Mononuclear cell (primary cell): Measurements from ENCODE around the gene ARHGAP33. TPM values are rescaled to one million over a fixed set of nuclear protein-coding genes. Genes with fewer than 3 reads are reported as not detected.
A peak's percentile ranks its signal among the peaks of the same experiment; 100 is the strongest.
"Not testable (repeated sequence)": the region's sequence is repeated elsewhere in the genome, so short reads cannot be mapped to it uniquely, and the experiment has no call there.

Experiments
- H3K27me3 ChIP-seq: 2 replicates; pipeline ENCODE4 v1.6.0; 2011; ENCODE audit warnings: low read length, control low read depth; ENCODE audit not compliant: insufficient read depth
- H3K4me1 ChIP-seq: 2 replicates; pipeline ENCODE4 v1.5.1; 2011; ENCODE audit warnings: mild to moderate bottlenecking, low read length, control low read depth; ENCODE audit not compliant: insufficient read depth
- H3K4me3 ChIP-seq: 2 replicates; pipeline ENCODE4 v1.5.1; 2011; ENCODE audit warnings: mild to moderate bottlenecking, low read length, moderate library complexity
- H3K9me3 ChIP-seq: 2 replicates; pipeline ENCODE4 v1.5.1; 2011; ENCODE audit warnings: low read depth, mild to moderate bottlenecking, control low read depth, low read length
- total RNA-seq: library from RNA; depleted of rRNA; stranded (reverse); fragments of >200 nt; gene quantifications from one replicate; pipeline ENCODE4 v1.2.3, GENCODE V29; 2012

The ARHGAP33 gene
- total RNA-seq, 1 donor: 4.1 TPM

DNA sequence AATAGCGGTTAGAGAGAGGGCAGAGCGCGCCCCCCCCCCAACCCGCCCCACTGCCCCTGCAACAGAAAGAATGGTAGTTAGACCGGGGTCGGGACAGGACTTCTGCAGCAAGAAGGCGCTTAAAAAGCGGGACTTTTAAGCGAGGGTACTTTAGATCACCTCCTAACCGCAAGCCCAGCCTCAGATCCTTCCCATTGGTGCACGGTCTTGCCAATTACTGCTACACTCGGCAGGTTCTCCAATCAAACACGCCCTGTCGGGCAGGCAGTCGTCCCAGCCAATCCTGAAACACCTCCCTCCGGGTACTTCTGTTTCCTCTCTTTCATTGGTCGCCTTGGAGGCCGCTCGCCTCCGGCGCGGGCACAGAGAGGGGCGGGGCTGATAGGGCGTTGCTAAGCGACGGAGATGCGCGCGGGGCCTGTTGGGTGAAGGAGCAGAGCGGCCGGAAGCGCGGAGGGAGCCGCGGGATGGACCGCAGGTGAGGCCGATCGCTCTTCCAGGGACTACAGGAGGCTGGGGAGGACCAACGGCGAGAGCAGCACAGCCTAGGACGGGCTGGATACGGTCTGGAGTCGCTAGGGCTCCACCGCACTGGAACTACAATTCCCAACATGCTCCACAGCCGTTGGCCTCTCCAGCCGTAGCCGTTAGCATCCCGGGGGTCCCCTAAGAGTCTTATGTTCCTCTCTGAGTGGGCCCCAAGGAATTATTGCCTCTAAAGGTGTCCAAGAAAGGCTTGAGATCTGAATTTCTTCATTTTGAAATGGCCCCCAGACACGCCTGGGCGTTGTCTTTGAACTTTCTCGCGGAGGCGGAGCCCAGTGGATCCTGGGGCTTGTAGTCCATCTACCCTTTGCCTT lies 17.4 kb upstream of the ARHGAP33 start, which contains the start of gene PROSER3:
Gene PROSER3, plus strand, starts transcription at position 428 of the 860 bp plus-strand sequence. Its CDS starts 40 bp downstream, at position 468.
- Histone ChIP-seq H3K4me1 (peaks cover 34% of the 10 kb centered on the region), H3K9me3 (no peaks in the 10 kb centered on the region), H3K4me3 (peak within 1 kb of the TSS; percentile 93), H3K27me3 (peaks cover 9% of the 10 kb centered on the region)

DNA sequence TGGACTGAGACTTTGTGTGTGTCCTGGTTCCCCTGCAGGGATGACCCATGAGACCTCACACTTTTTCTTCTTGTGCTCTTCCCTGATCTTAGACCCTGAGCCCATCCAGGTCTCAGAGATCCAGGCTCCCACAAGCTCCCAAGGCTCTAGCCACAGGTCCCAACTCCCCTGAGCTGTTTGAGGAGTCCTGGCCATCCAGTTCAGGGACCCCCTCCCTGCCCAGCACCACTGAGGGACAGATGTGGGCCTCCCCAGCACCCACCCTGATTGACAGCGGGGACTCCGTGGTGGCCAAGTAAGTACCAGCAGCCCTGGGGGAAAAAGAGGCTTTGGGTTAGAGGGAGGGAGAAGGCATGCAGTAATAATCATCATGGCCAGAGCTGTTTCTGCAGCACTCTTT lies 15.7 kb upstream of the ARHGAP33 start:
- Histone ChIP-seq H3K27me3 (peaks cover 9% of the 10 kb centered on the region), H3K4me3 (no peak overlapping the region), H3K4me1 (peaks cover 34% of the 10 kb centered on the region), H3K9me3 (no peaks in the 10 kb centered on the region)

DNA sequence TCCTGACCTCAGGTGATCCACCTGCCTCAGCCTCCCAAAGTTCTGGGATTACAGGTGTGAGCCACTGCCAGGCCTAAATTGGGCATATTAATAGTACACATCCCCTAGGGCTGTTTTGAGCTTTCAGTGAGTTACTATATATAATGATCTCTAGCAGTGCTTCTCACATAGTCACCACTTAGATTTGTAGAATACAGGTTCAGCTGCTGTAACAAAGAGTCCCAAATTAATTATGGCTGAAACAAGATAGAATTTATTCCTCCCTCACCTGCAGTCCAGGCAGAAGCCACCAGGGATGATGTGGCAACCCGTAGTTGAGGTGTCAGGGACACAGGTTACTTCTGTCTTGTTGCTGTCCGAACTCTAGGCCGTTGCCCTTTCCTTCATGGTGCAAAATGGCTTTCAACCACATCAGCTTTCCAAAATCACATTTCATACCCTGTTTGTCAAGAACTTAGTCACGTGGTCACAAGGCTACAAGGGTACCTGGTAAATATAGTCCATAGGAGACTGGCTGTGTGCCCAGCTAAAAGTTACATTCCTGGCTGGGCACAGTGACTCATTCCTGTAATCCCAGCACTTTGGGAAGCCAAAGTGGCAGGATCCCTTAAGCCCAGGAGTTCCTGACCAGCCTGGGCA lies 14.5 kb upstream of the ARHGAP33 start:
- Histone ChIP-seq H3K9me3 (no peaks in the 10 kb centered on the region), H3K4me3 (no peak overlapping the region), H3K4me1 (peaks cover 26% of the 10 kb centered on the region), H3K27me3 (peaks cover 9% of the 10 kb centered on the region)

DNA sequence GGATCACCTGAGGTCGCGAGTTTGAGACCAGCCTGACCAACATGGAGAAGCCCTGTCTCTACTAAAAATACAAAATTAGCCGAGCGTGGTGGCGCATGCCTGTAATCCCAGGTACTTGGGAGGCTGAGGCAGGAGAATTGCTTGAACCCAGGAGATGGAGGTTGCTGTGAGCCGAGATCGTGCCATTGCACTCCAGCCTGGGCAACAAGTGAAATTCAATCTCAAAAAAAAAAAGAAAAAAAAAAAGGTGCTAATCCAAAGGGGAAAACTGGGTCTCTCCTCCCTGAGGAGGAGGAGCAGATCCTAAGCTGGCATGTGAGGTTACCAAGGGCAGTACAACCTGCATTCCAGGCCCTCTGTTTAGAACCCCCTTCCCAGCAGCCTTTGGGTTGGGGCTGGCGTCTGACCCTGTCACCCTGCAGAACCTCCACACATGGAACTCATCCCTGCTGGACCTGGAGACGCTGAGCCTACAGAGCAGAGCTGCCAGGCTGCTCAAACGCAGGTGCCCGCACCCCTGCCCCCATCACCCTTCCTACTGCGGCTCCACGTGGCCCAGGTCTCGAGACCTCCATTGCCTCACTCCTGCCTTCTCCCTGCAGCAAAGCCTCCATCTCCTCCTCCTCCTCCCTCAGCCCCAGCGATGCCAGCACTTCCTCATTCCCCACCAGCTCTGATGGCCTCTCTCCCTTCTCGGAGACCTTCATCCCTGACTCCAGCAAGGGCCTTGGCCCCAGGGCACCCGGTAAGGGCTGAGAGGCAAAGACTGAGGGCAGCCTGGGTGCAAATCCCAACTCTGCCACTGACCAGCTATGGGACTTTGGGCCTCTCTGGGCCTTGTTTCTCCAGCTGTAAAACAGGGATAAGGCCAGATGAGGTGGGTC lies 10.7 kb upstream of the ARHGAP33 start:
- H3K9me3 ChIP-seq: no peaks in the 10 kb centered on the region
- H3K4me3 ChIP-seq: no peak overlapping the region
- H3K27me3 ChIP-seq: no peaks in the 10 kb centered on the region
- no peaks in the 10 kb centered on the region for H3K4me1 ChIP-seq

DNA sequence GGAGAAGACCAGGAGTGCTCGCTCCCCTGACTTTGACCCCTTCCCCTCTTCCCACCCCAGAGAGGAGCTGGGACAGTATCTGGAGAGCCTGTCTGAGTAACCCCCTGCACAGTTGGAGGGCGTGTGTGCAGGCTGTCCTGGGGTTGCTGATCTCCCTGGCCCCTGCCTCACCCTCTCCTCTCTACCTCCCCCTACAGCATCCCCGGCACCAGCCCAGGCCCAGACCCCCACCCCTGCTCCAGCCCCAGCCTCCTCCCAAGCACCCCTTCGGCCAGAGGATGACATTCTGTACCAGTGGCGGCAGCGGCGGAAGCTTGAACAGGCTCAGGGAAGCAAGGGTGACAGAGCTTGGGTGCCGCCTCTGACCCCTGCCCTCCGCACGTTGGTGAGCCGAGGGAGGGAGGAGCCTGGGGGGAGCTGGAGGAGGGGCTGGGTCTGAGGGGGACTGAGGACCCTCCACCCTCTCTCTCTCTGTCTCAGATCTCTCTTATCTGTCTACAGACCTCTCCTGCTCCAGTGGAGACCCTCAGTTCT lies 8.7 kb upstream of the ARHGAP33 start:
- no peaks in the 10 kb centered on the region for H3K4me1 ChIP-seq
- no peaks in the 10 kb centered on the region for H3K27me3 ChIP-seq
- no peaks in the 10 kb centered on the region for H3K9me3 ChIP-seq
- H3K4me3 ChIP-seq: no peak overlapping the region

DNA sequence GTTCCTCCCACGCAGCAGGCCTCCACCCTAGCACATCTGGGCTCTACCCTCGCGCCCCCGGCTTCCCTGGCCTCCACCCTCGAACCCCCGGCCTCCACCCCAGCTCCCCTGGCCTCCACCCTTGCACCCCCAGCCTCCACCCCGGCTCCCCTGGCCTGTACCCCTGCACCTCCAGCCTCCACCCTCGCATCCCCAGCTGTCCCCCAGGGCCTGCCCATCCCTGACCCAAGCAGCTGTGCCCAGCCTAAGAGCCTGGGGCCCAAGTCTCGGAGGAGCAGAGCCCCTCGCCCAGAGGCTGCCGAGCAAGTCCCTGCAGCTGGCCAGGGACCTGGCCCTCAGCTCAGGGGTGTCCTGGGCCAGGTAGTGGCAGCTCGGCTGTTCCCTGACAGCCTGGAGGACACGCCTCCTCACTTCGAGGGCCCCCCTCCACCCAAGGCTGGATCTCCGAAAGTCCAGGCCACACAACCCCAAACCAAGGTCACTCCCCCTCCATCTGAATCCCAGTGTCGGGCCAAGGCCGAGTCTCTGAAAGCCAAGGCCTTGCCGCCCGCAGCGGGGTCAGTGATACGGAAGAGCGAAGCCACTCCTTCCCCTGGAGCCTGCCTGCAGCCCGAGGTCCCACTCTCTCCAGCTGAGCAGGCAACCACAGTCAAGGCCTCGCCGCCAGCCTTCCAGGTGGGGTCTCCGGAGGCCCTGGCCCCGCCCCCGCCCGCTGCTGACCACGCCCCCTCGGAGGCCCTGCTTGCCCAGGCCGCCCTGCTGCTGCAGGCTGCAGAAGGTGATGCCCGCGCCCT lies 7.9 kb upstream of the ARHGAP33 start:
- Histone ChIP-seq H3K27me3 (no peaks in the 10 kb centered on the region), H3K4me1 (no peaks in the 10 kb centered on the region), H3K4me3 (no peak overlapping the region), H3K9me3 (no peaks in the 10 kb centered on the region)

DNA sequence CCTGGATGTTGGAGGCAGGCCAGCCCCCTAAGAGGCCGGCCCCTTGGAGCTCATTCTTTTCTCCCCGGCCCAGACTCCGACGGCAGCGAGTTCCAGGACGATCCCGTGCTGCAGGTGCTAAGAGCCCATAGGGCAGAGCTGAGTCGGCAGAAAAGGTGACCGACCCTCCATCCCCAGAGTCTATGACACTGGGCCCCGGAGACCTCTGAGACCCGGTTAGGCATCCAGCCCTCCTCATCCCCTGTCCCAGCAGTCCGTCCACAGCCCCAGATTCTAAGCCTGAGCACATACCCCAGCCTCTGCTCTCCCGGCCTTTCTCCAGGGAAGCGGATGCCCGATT lies 7.3 kb upstream of the ARHGAP33 start:
- Histone ChIP-seq H3K27me3 (no peaks in the 10 kb centered on the region), H3K9me3 (no peaks in the 10 kb centered on the region), H3K4me3 (no peak overlapping the region), H3K4me1 (no peaks in the 10 kb centered on the region)

DNA sequence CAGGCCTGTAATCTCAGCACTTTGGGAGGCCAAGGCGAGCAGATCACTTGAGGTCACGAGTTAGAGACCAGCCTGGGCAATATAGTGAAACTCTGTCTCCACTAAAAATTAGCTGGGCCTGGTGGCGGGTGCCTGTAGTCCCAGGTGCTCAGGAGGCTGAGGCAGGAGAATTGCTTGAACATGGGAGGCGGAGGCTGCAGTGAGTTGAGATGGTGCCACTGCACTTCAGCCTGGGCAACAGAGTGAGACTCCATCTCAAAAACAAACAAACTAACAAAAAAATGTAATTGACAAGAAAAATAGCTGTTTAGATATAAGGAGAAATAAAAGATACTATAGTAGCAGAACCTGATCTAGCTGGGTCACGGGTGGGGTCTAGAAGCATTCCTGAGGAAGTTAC lies 3.0 kb upstream of the ARHGAP33 start:
- not testable (repeated sequence) for H3K4me3 ChIP-seq, H3K27me3 ChIP-seq, H3K9me3 ChIP-seq
- peaks cover 12% of the 10 kb centered on the region for H3K4me1 ChIP-seq

DNA sequence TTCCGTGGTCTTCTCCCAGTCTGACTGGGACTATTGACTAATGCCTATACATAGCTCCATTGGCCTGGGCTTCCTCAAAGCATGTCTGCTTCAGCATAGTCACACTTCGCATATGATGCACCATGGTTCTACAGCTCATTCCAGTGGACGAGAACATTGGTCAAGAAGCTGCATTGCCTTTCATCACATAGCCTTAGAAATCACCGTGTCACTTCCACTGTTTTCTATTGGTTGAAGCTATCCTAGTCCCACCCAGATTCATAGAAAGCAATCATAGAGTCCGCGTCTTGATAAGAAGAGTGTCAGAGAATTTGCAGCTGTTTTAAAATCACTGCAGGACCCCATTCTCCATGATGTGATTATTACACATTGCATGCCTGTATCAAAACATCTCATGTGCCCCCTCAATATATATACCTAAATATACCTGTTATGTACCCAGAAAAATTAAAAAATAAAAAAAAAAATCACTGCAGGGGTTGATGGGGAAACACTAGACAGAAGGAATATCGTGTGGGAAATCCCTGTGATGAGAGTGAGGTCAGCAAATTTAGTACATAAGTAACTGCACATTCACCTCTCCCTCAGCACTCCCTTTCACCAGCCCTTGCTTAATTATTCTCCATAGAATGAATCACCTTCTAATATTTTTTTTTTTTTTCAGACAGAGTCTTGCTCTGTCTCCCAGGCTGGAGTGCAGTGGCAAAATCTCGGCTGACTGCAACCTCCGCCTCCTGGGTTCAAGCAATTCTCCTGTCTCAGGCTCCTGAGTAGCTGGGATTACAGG lies 2.2 kb upstream of the ARHGAP33 start:
- Histone ChIP-seq H3K4me3 (no peak overlapping the region), H3K9me3 (no peaks in the 10 kb centered on the region), H3K4me1 (peaks cover 12% of the 10 kb centered on the region), H3K27me3 (no peaks in the 10 kb centered on the region)

DNA sequence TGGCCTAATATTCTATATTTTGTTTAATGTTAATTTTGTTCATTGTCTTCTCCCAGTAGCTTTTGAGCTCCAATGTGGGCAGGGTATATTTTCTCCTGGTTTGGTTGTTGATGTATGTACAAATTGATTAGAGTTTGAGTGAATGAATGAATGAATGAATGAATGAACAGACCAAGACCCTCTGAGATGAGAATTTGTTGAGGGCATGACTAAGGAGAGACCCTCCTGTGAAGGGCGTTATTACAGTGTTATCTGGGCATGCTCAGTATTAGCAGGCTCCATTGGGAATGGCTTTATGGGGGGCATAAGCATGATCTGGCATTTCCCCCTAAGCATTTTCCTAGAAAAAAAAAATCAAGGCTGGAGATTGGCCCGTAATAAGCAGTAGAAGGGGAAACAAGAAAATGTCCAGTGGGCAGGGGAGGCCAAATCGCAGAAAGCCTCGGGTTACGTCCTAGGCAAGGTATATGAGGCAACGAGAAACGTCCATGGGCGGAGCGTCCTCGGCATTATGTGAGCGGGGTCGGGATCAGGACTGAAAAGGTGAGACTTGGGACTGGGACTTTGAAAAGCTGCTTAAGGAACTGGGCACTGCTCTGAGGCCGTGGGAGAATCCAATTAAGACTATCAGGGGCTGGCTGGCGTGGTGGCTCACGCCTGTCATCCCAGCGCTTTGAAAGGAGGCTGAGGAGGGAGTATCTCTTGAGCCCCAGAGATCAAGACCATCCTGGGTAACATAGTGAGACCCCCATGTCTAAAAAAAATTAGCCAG lies 904 bp upstream of the ARHGAP33 start:
- no peaks in the 10 kb centered on the region for H3K9me3 ChIP-seq
- peak overlapping the region; percentile 52 for H3K4me3 ChIP-seq
- H3K27me3 ChIP-seq: no peaks in the 10 kb centered on the region
- peaks cover 12% of the 10 kb centered on the region for H3K4me1 ChIP-seq

DNA sequence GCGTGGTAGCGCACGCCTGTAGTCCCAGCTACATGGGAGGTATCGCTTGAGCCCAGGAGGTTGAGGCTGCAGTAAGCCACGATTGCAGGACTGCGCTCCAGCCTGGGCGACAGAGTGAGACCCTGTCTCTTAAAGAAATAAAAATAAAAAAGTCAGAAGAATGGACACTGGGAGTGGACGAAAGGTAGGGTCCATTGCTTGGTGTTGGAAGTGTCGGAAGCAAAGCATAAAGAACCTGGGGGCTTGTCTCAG lies 392 bp upstream of the ARHGAP33 start:
- Histone ChIP-seq H3K9me3 (no peaks in the 10 kb centered on the region), H3K27me3 (no peaks in the 10 kb centered on the region), H3K4me1 (peaks cover 12% of the 10 kb centered on the region), H3K4me3 (peak overlapping the region; percentile 52)

DNA sequence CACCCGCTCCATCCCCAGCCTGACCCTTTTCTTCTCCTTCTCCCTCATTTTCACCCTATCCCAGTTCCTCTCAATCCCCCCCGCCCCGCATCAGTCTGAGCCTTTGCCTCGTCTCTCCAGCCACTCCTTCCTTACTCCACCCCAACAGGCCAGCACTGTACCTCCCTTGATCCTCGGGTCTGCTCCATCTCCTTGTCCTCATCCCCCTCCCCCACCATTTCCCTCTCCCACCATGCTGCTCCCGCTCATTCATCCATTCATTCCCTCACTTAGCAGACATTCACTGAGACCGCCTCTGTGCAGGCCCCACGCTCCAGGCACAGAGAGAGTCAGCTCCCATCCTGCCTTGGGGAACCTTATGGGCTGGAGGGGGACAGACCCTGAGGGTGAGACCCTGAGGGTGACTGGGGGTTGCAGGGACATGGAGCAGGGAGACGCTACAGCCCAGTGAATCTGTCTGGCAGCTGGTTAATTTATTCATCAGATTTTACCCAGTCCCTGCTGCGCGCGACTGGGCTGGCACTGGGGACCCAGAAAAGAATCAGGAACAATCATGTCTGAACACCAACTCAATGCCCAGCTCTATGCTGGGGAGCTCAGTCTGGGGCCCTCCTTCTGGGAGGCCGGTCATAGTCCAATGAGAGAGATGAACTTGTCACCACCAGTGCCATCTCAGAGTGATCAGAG lies 881 bp downstream of the ARHGAP33 start:
- Histone ChIP-seq H3K4me1 (peaks cover 12% of the 10 kb centered on the region), H3K9me3 (no peaks in the 10 kb centered on the region), H3K4me3 (no peak overlapping the region), H3K27me3 (no peaks in the 10 kb centered on the region)
